Pons (tissue), 1 donor: ENCODE measurements around the gene PSMD12.
"Not testable (repeated sequence)": the region's sequence is repeated elsewhere in the genome, so short reads cannot be mapped to it uniquely, and the experiment has no call there.

Source experiments
- DNase-seq: peaks from one replicate; pipeline ENCODE4 v3.0.0-alpha.2; 2016; ENCODE audit warnings: low spot score

Gene PSMD12

DNA sequence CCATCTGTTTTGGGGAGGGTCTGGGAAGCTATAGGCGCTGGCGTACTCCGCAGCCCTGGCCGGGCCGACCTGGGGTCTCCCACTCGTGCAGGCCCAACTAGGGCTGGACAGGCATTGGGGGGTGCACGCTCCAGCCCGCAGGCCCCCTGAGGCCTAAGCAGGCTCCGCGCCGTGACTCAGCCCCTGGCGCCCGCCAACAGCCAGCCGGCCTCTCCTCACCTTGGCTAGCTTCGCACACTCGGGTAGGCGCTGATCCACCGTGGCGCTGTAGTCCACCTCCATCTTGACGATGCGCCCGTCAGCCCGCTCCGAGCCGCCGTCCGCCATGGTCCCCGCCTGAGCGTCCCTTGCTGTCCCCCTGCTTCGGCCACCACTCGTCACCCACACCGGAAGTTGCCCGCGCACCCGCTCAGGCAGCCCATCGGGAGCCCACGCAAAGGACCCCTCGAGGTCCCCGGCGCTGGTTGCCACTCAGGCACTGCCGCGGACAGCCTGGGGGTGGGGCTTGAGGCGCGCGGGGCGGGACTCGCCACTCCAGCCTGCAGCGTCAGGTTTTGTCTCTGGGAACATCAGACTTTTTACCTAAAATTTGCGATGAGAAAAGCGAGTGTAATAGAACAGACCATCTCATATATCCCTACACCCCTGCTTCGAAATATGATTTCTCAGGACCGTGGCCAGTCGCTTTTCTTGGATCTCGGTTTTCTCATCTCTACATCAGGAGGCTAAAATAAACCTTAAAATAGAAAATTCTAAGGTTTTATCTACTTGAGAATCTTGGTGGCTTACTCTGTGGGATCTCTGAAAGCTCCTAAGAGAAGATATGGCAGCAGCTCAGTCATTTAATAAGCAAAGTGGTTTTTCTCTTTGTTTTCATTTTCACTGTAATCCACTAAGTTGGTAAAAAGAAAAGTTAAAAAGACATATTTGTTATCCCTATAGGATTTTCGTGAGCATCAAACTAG is at the start of gene PSMD12:
TSS of gene PSMD12 (minus strand) at position 385 of the 965 bp plus-strand sequence. CDS start at position 327, 58 bp downstream.
- peak; percentile 89 for DNase-seq

DNA sequence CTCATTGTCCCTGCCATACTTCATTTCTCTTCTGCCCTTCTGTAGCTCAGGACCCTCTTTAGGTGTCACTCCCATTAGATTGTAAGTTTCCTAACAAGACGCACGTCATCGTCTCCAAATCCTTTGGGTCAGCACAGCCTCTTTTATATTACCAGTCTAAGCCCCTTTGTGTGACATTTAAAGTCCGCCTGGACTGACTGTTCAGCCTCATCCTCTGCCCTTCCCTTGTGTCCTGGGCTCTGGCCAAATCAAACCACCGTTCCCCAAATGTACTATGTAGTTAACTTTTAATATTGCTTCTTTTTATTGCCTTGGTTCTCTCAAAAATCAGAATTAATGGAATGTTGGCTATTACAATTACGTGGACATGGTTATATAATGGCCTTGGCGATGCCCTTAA is 48.9 kb upstream of the PSMD12 start:
- DNase-seq, result no peak

DNA sequence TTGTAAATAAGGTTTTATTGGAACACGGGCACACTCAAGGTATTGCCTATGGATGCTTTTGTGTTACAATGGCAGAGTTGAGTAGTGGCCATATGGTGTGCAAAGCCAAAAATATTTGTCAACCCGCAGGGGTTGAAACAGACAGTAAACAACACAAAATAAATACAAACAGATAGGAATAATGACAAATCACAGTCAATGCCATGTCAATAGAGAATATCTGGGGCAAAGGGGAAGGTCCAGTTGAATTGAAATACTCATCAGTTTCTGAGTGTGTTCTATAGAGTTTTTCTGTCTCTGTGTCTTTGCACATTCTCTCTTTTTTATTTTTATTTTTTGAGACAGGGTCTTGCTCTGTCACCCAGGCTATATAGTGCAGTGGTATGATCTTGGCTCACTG is 48.2 kb upstream of the PSMD12 start:
- DNase-seq, result no peak

DNA sequence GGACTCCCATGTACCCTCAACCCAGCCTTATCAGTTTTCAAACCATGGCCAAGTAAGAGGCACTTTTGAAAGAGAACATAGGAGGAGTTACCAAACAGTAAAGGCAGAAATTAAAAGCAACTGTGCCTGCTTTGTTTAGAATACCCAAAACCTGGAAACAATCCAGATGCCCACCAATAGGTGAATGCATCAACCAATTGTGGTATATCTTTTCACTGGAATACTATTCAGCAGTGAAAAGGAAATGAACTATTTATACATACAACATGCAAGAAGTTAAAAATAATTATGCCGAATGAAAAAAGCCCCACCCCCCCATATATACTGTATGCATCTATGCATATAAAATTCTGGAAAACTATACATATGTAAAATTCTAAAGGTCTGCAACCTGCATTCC is 47.8 kb upstream of the PSMD12 start:
- no peak for DNase-seq

DNA sequence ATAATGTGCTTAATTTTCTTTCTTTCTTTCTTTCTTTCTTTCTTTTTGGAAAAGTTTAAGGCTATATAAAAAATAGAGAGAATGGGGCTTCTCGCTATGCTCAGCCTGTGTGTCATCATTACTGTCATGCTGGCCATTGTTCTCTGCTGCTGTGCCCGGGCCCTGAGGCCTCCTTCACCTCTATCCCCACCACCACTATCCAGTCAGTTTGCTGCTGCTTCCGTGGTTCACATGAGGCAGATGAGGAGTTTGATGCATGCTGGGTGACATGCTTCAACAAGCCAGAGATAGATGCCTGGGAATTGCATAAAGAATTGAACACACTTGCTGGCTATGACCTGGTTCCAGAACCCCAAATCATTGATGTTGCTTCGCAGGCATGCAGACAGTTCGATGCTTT is 47.0 kb upstream of the PSMD12 start:
- DNase-seq, result no peak

DNA sequence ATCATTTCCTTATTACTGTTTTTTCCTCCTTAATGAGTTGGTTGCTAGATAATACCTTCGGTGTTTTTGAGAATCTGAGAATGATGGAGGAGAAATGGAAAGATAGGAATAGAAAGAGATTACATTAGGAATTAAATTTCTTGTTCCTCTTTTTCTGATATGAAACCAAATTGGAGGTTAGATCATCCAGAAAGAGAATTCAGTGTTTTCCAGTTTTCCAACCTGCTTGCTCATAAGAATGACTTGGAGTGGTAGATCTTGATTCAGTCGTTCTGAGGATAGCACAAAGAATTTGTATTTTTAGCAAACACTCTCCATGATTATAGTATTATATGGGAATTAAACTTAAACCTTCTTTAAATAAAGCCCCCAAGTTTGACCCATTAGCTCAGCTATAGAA is 46.6 kb upstream of the PSMD12 start:
- DNase-seq, result no peak

DNA sequence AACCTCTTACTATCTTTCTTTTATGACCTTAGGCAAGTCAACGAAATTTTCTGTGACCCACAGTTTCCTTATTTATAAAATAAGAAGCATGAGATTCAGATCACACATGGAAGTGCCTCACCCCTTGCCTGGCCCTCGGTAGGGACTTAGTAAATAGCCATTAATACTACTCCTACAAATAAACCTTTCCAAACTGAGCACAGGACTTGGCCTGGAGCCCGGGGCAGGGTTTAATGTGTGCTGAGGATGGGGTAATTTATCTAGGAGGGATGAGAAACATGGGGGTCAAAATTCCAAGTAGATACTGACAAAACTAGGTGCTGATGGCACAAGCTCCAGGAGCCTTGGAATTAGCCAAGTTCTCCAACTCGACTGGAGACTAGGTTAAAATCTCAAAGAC is 45.7 kb upstream of the PSMD12 start:
- DNase-seq, result no peak

DNA sequence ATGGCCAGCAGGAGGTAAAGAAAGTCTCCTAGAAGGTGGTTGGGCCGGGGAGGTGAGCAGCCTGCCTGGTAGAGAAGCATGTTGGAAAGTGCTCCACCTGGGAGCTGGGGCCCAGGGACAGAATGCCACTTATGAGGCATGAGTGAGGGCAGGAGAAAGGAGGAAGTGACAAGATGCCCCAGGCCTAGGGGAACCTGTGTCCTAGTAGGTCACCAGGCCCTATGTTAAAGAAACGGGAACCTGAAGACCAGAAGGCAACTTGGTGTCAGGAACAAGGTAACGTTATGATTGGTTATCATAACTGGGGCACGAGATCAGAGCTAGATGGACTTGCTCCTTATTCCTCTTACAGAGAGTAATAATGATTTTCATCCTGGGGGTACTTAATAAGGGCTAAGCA is 45.0 kb upstream of the PSMD12 start:
- DNase-seq, result no peak

DNA sequence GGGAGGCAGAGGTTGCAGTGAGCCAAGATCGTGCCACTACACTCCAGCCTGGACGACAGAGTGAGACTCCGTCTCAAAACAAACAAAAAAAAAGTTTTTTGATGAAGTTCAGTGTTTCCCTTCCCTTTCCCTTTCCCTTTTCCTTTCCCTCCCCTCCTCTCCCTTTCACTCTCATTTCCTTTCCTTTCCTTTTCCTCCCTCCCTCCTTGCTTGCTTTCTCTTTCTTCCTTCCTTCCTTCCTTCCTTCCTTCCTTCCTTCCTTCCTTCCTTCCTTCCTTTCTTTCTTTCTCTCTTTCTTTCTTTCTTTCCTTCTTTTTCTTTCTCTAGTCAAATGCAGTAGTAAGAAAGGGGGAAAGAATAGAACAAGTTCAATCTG is 42.1 kb upstream of the PSMD12 start:
- not testable (repeated sequence) for DNase-seq

DNA sequence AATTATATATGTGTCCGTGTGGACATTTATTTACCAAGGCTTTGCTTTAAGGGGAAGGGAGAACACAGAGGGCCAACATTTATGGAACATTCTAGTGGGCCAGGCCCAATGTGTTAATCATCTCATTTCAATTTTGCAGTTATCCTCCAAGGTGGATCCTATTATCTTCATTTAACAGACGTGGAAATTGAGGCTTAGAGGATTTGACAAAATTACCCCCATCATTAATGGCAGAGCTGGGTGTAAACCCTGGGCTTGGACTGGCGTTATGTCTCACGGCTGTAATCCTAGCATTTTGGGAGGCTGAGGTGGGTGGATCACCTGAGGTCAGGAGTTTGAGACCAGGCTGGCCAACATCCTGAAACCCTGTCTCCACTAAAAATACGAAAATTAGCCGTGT is 37.1 kb upstream of the PSMD12 start:
- no peak for DNase-seq

DNA sequence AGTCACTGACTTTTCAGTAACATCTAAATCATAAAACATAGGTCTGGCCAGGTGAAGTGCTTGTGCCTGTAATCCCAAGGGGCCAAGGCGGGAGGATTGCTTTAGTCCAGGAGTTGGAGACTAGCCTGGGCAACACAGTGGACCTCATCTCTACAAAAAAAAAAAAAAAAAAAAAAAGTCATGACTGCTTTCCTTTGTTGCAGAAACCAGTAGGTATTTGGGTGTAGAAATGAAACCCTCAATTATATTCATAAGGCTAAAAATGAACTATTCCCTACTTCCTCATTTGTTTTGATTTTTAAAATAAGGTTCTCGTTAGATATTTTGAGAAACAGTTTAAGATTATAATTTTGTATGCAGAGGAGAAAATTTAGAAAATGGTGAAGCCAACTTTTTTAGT is 36.7 kb upstream of the PSMD12 start:
- no peak for DNase-seq

DNA sequence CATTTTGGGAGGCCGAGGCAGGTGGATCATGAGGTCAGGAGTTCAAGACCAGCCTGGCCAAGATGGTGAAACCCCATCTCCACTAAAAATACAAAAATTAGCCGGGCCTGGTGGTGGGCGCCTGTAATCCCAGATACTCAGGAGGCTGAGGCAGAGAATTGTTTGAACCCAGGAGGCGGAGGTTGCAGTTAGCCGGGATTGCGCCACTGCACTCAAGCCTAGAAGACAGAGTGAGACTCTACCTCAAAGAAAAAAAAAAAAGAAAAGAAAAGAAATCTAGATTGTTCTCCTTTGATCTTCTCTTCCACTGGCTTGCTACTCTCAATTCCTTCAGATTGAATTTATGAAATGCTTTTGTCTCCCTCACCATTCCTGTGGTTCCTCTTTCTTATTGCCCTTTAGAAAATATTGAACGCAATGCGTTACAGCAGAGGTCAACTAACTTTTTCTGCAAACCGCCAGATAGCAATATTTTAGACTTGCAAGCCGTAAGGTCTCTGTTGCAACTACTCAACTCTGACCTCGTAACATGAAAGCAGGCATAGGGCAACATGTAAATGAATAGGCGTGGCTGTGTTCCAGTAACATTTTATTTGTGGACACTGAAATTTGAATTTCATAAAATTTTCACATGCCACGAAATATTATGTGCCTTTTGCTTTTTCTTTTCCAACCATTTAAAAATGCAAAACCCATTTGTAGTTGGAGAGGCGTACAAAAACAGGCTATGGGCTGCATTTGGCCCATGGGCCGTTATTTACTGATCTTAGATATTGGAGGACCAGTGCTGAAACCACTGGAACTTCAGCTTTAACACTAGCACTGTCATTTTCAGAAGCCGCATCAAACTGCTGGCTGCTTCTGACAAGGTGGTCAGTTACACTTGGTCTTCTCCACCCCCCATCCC is 35.5 kb upstream of the PSMD12 start:
- no peak for DNase-seq

DNA sequence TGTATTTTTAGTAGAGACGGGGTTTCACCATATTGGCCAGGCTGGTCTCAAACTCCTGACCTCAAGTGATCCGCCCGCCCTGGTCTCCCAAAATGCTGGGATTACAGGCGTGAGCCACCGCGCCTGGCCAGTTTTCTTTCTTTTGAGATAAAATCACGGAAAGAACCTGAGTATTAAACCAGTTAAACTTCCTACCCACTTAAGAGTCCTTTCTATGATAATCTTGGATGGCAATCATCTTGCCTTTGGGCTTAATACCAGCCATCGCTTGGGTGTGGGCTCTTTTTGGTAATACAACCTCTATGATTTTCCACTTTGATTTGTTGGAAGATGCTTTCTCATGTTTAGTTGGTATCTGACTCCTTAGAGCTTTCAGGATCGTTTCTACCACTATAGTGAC is 34.7 kb upstream of the PSMD12 start:
- no peak for DNase-seq

DNA sequence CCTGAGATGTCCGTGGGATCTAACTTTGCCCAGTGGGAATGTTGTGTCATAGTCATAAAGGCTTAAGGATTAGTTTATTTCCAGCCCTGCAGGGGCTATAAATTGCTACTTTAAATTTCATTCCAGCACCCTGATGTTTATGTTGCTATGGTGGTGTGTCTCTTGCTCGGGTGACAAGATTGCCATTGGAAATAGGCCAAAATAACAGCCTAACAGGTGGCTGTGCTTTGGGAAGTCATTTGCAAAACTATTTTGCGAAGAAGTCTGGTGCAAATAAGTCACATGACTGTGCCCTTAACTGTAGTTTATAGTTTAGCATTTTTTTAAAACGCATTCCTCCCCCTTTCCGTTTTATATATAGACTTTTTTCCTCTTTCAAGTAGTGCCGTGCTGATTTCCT is 33.8 kb upstream of the PSMD12 start:
- no peak for DNase-seq

DNA sequence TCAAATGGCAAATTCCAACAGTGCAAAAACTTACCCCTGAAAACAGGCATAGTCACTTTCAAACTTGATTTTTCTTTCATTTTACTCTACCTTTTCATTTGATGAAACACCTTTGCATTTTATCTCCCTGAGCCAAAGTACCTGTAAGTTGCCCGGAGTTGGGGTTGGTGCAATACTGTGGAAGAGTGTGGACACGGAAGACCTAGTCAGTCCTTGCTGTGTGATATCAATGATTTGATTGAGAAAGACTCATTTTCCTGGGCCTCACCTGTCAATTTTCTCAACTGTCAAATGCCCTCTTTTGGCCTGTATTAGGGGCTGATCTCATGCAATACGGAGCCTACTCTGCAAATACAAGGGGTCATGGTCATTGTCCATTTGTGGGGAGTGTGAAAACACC is 33.3 kb upstream of the PSMD12 start:
- no peak for DNase-seq

DNA sequence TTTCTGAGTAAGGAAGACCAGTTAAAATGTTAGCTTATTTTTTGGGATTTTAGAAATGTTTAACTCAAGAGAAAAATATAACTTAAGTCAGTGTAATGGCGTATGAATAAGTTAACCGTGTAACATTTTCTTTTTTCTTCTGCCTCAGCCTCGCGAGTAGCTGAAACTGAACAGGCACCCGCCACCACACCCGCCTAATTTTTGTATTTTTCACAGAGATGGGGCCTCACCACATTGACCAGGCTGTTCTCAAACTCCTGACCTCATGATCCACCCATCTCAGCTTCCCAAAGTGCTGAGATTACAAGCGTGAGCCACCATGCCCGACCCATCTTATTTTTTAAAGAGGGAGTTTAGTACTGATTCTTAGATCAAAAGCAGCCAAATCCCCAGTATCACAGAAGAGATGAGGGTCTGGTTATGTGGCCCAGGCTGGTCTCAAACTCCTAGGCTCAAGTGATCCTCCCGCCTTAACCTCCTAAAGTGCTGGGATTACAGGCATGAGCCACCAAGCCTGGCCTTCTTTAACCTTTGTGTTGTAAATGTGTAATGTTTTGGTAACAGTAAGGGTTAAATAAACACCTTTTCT is 27.5 kb upstream of the PSMD12 start:
- DNase-seq, result no peak

DNA sequence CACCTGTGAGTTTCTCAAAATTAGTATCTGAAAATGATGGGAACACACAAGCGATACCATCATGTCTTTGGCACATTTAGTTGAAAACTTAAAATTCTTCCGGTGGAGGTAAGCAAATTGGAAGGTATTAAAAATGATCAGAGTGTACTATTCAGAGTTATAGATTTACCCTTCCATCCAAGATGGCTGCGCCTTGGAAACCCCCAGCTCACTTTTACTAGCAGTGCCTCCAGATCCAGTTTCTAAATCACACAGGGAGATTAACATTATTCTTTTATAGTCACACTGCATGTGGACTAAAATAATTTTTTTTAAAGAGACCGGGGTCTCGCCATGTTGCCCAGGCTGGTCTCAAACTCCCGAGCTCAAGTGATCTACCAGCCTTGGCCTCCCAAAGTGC is 25.7 kb upstream of the PSMD12 start:
- DNase-seq, result no peak

DNA sequence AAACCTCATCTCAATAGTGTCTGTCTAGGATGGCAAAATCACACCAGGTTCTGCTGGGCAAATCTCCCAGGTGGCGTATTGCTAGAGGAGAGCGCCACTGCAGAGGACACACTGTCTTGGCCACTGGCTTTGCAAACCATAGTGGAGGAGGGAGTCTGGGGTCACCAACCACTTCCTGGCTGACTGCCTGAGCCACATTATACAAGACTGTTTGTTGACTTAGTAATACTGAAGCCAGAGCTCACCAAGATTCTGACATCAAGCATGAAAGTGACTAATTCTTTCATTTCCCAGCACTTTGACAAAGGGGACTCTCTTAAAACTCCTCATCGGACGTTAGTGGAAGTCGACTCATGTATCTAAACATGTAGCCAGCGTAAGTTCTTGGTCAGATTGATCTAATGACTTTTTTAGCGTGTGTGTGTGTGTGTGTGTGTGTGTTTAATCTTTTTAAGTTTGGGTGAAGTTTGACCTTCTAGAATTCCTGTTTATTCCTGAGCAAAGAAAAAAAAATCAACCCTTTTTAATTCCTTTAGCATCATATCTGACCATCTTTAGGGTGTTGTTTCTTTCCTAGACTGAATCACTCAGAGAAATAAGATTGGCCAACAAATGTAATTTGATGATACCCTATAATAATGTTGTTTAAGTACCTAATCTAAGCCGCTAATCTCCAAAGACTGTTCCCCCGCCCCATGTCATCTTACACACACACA is 24.4 kb upstream of the PSMD12 start:
- peak; percentile 75 for DNase-seq

DNA sequence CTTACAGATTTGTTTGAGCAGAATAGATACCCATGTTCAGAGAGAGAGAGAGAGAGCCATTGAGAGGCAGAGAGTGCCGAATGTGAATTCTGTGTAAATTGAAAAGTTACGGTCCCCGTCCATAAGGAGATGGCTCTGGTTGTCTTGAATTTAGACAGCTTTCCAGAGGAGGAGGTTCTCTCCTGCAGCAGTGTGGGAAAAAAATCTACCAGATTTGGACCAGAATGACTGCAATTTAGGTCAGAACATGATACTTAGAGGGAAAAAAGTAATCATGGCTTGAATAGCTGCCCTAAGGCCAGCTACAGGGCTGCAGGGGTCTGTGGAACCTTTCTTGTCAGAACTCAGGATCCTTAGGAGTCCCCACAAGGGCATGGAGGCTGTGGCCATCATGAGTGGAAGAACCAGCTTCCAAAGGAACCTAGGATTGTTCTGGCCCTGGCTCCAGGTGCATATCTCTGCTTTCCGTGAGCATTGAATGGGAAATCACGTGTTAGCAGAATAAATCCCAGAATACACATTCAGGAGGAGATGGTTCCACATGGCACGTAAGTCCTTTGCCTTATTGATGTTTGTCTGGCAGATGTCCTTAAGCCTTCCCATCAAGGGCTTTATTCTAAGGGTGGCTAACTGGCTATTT is 23.7 kb upstream of the PSMD12 start:
- no peak for DNase-seq

DNA sequence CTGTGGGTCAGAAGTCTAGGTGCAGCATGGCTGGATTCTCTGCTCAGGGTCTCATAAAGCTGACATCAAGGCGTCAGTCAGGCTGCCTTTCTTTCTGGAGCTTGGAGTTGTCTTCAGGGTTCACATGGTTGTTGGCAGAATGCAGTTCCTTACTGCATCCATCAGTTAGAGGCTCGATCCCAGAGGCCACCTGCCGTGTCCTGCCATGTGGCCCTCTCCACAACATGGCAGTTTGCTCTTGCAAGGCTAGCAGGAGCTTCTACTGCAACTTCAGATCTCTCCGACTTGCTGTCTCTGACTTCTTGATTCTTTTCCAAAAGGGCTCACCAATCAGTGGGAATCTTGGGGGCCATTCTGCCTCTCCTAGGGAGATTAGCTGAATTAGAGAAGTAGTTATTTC is 22.6 kb upstream of the PSMD12 start:
- no peak for DNase-seq

DNA sequence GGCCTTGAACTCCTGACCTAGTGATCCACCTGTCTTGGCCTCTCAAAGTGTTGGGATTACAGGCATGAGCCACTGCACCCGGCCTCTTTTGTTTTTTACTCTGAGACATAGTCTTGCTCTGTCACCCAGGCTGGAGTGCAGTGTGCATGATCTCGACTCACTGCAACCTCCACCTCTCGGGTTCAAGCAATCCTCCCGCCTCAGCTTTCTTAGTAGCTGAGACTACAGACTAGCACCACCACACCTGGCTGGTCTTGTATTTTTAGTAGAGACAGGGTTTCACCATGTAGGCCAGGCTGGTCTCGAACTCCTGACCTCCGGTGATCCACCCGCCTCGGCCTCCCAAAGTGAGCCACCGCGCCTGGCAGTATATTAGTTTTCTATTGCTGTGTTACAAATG is 22.2 kb upstream of the PSMD12 start:
- not testable (repeated sequence) for DNase-seq
